Vagina (tissue), 2 donors: ENCODE results near the gene TH. TPM values are rescaled to one million over a fixed set of nuclear protein-coding genes. Genes with fewer than 3 reads are reported as not detected.

Source experiments
- DNase-seq, 2 donors: peaks; one replicate each; pipeline ENCODE4 v3.0.0-alpha.2; 2017; ENCODE audit errors: extremely low spot score in 2 of 2
- H3K27ac ChIP-seq: fragments of 200-600 bp; sonication (generic); one replicate; pipeline ENCODE4 v1.5.1; 2019
- H3K27me3 ChIP-seq: fragments of 200-600 bp; sonication (generic); one replicate; pipeline ENCODE4 v1.5.1; 2019
- H3K36me3 ChIP-seq, 2 donors: fragments of 200-600 bp; sonication (generic); one replicate each; pipeline ENCODE4 v1.5.1; 2017 to 2019
- H3K4me1 ChIP-seq: fragments of 200-600 bp; sonication (generic); one replicate; pipeline ENCODE4 v1.5.1; 2019
- H3K4me3 ChIP-seq, 2 donors: fragments of 200-600 bp; sonication (generic); 1 replicate in 1 of 2; 2 replicates in 1 of 2; pipeline ENCODE4 v1.5.1; 2016 to 2019
- H3K9me3 ChIP-seq: fragments of 200-600 bp; sonication (generic); one replicate; pipeline ENCODE4 v1.5.1; 2019
- CTCF ChIP-seq, 3 experiments: fragments of 450-650 bp in 2 of 3; fragments of 200-600 bp in 1 of 3; sonication (generic) in 1 of 3; IDR thresholded peaks; one replicate each; pipeline ENCODE4 v1.5.1; 2017 to 2019; ENCODE audit warnings: antibody characterized with exemption in 3 of 3, mild to moderate bottlenecking in 2 of 3, moderate library complexity in 2 of 3
- POLR2A ChIP-seq, 2 donors: fragments of 450-650 bp; IDR thresholded peaks; one replicate each; pipeline ENCODE4 v1.6.1; 2017; ENCODE audit warnings: antibody characterized with exemption in 2 of 2, mild to moderate bottlenecking in 2 of 2, moderate library complexity in 2 of 2
- POLR2AphosphoS5 ChIP-seq, 2 donors: sonication (generic); formaldehyde crosslinking; IDR thresholded peaks; one replicate each; pipeline ENCODE4 v1.9.0; 2017; ENCODE audit warnings: antibody characterized with exemption in 2 of 2, mild to moderate bottlenecking in 2 of 2, low read depth in 1 of 2; ENCODE audit not compliant: insufficient read depth in 1 of 2
- intact Hi-C: fragments of 100-400 bp; cut with DNase I; formaldehyde crosslinking; loops from one replicate; pipeline ENCODE4 v1.15.1; 2023
- total RNA-seq: library from RNA; depleted of rRNA; stranded (reverse); fragments of >200 nt; gene quantifications from one replicate; pipeline ENCODE4 v1.2.3, GENCODE V29; 2016

The TH gene
- total RNA-seq, 1 donor from 2014 or later, result 21.9 TPM

- Histone ChIP-seq H3K4me1 (peaks cover 17% of the 10 kb centered on the region), H3K27me3 (peaks cover 12% of the 10 kb centered on the region), H3K4me3 (no peak overlapping the region), H3K9me3 (no peaks in the 10 kb centered on the region), H3K27ac (no peak overlapping the region), H3K36me3 (no peaks in the 10 kb centered on the region)
- TF ChIP-seq CTCF (IDR thresholded peaks at IDR 0.05) (no peak), POLR2A (IDR thresholded peaks at IDR 0.05) (no peak), POLR2AphosphoS5 (IDR thresholded peaks at IDR 0.05; ENCODE audit: insufficient read depth in 1 of 2, low read depth in 1 of 2) (no peak)
- intact Hi-C loops, result no loop called here
- no peak for DNase-seq
Measured at GRCh38 chr11:2136209-2136951, 35.2 kb downstream of the TH start.

GRCh38 chr11:2135648-2136201, 35.9 kb downstream of the TH start:
- Histone ChIP-seq H3K9me3 (no peaks in the 10 kb centered on the region), H3K36me3 (no peaks in the 10 kb centered on the region), H3K27me3 (peaks cover 8% of the 10 kb centered on the region), H3K4me1 (peaks cover 14% of the 10 kb centered on the region), H3K4me3 (no peak overlapping the region), H3K27ac (no peak overlapping the region)
- TF ChIP-seq CTCF (IDR thresholded peaks at IDR 0.05) (no peak), POLR2AphosphoS5 (IDR thresholded peaks at IDR 0.05; ENCODE audit: insufficient read depth in 1 of 2, low read depth in 1 of 2) (no peak), POLR2A (IDR thresholded peaks at IDR 0.05) (no peak)
- DNase-seq, result no peak
- intact Hi-C loops, result no loop called here

- Histone ChIP-seq H3K36me3 (no peaks in the 10 kb centered on the region), H3K27me3 (peaks cover 5% of the 10 kb centered on the region), H3K27ac (no peak overlapping the region), H3K9me3 (no peaks in the 10 kb centered on the region), H3K4me1 (peaks cover 8% of the 10 kb centered on the region), H3K4me3 (no peak overlapping the region)
- TF ChIP-seq POLR2A (IDR thresholded peaks at IDR 0.05) (no peak), POLR2AphosphoS5 (IDR thresholded peaks at IDR 0.05; ENCODE audit: insufficient read depth in 1 of 2, low read depth in 1 of 2) (no peak), CTCF (IDR thresholded peaks at IDR 0.05) (no peak)
- intact Hi-C loops, result no loop called here
- DNase-seq, result no peak
Measured at GRCh38 chr11:2135018-2135569, 36.5 kb downstream of the TH start.

- intact Hi-C loops, result no loop called here
- H3K4me3 ChIP-seq, result no peak overlapping the region
- H3K4me1 ChIP-seq, result peaks cover 7% of the 10 kb centered on the region
- no peak overlapping the region for H3K27ac ChIP-seq
- TF ChIP-seq POLR2AphosphoS5 (IDR thresholded peaks at IDR 0.05; ENCODE audit: insufficient read depth in 1 of 2, low read depth in 1 of 2) (no peak), CTCF (IDR thresholded peaks at IDR 0.05) (no peak), POLR2A (IDR thresholded peaks at IDR 0.05) (no peak)
- no peaks in the 10 kb centered on the region for H3K27me3 ChIP-seq
- DNase-seq, result no peak
- no peaks in the 10 kb centered on the region for H3K36me3 ChIP-seq
- no peaks in the 10 kb centered on the region for H3K9me3 ChIP-seq
Measured at GRCh38 chr11:2134022-2135010, 37.3 kb downstream of the TH start.
